ENCODE data around the gene KCNIP3.

DNA sequence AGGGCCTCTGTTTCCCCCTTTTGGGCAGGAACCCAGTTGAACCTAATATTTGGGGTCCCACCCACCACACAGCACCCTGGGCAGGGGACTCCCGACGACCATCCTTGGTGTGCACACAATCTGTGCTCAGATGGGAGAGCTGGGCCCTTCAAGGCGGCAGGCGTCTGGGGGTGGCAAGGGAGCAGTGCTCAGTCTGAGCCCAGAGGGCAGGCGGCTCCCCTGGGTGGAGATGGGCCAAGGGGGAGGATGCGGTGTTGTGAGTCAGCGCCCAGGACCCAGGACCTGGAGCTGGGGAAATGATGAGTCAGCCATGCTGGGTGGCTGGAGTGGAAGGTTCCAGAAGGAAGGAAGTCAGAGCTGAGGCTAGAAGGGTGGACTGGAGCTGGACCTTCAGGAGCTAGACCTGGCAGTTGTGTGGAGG lies 19.1 kb upstream of the KCNIP3 start:
- TF ChIP-seq, protein P1, sequence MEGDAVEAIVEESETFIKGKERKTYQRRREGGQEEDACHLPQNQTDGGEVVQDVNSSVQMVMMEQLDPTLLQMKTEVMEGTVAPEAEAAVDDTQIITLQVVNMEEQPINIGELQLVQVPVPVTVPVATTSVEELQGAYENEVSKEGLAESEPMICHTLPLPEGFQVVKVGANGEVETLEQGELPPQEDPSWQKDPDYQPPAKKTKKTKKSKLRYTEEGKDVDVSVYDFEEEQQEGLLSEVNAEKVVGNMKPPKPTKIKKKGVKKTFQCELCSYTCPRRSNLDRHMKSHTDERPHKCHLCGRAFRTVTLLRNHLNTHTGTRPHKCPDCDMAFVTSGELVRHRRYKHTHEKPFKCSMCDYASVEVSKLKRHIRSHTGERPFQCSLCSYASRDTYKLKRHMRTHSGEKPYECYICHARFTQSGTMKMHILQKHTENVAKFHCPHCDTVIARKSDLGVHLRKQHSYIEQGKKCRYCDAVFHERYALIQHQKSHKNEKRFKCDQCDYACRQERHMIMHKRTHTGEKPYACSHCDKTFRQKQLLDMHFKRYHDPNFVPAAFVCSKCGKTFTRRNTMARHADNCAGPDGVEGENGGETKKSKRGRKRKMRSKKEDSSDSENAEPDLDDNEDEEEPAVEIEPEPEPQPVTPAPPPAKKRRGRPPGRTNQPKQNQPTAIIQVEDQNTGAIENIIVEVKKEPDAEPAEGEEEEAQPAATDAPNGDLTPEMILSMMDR (IDR thresholded peaks at IDR 0.05; ENCODE audit: insufficient read depth, low read length): no peak
- TF ChIP-seq, protein P2, sequence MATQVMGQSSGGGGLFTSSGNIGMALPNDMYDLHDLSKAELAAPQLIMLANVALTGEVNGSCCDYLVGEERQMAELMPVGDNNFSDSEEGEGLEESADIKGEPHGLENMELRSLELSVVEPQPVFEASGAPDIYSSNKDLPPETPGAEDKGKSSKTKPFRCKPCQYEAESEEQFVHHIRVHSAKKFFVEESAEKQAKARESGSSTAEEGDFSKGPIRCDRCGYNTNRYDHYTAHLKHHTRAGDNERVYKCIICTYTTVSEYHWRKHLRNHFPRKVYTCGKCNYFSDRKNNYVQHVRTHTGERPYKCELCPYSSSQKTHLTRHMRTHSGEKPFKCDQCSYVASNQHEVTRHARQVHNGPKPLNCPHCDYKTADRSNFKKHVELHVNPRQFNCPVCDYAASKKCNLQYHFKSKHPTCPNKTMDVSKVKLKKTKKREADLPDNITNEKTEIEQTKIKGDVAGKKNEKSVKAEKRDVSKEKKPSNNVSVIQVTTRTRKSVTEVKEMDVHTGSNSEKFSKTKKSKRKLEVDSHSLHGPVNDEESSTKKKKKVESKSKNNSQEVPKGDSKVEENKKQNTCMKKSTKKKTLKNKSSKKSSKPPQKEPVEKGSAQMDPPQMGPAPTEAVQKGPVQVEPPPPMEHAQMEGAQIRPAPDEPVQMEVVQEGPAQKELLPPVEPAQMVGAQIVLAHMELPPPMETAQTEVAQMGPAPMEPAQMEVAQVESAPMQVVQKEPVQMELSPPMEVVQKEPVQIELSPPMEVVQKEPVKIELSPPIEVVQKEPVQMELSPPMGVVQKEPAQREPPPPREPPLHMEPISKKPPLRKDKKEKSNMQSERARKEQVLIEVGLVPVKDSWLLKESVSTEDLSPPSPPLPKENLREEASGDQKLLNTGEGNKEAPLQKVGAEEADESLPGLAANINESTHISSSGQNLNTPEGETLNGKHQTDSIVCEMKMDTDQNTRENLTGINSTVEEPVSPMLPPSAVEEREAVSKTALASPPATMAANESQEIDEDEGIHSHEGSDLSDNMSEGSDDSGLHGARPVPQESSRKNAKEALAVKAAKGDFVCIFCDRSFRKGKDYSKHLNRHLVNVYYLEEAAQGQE (IDR thresholded peaks at IDR 0.05; ENCODE audit: insufficient replicate concordance, low read depth): no peak
- no peak for TF ChIP-seq POLR2AphosphoS5 (IDR thresholded peaks at IDR 0.05; ENCODE audit: low read depth)
- TF ChIP-seq GABPA (IDR thresholded peaks at IDR 0.05; ENCODE audit: low read depth): no peak
- no peak for TF ChIP-seq SPI1 (IDR thresholded peaks at IDR 0.05; ENCODE audit: borderline replicate concordance, low read depth)
